Common myeloid progenitor, CD34-positive (primary cell): ENCODE data around the gene COL15A1.
A peak's percentile ranks its signal among the peaks of the same experiment; 100 is the strongest.

Experiments used
- CTCF ChIA-PET: fragments of 350-600 bp; sonication (Branson Sonifier 250); formaldehyde crosslinking; loops from one replicate; lab custom pipeline; 2021; ENCODE audit warnings: antibody characterized with exemption; lab: Charles Lee
- POLR2A ChIA-PET: fragments of 350-600 bp; sonication (Branson Sonifier 250); formaldehyde crosslinking; loops from one replicate; lab custom pipeline; 2021; ENCODE audit warnings: antibody characterized with exemption; lab: Charles Lee
- DNase-seq, 3 donors: peaks; one replicate each; pipeline versions ENCODE4 v3.0.0 to v3.0.0-alpha.2; 2013
- H3K27ac ChIP-seq, 2 experiments: 1 replicate in 1 of 2; 2 replicates in 1 of 2; pipeline ENCODE4 v1.7.0; 2013; ENCODE audit warnings: inconsistent platforms in 2 of 2, low read length in 2 of 2, mild to moderate bottlenecking in 2 of 2, low read depth in 1 of 2, moderate library complexity in 1 of 2; ENCODE audit not compliant: severe bottlenecking in 2 of 2, insufficient read depth in 1 of 2, poor library complexity in 1 of 2
- H3K27me3 ChIP-seq, 5 experiments: replicated peaks in 2 of 5; 1 replicate in 3 of 5; 2 replicates in 2 of 5; pipeline versions ENCODE4 v1.6.1 to v1.7.0; 2013; ENCODE audit warnings: low read length in 4 of 5, mild to moderate bottlenecking in 2 of 5, moderate library complexity in 2 of 5, inconsistent platforms in 1 of 5; ENCODE audit not compliant: insufficient read depth in 5 of 5, control insufficient read depth in 4 of 5
- H3K36me3 ChIP-seq, 4 experiments: 1 replicate in 2 of 4; 2 replicates in 2 of 4; pipeline versions ENCODE4 v1.6.1 to v1.7.0; 2013; ENCODE audit warnings: low read length in 3 of 4, control low read depth in 1 of 4, mild to moderate bottlenecking in 1 of 4; ENCODE audit not compliant: control insufficient read depth in 4 of 4, insufficient read depth in 4 of 4
- H3K4me1 ChIP-seq, 4 experiments: 1 replicate in 3 of 4; 2 replicates in 1 of 4; pipeline versions ENCODE4 v1.6.1 to v1.7.1; 2013; ENCODE audit warnings: low read length in 3 of 4, mild to moderate bottlenecking in 3 of 4, control low read depth in 1 of 4, inconsistent platforms in 1 of 4, moderate library complexity in 1 of 4; ENCODE audit not compliant: control insufficient read depth in 4 of 4, insufficient read depth in 4 of 4; ENCODE audit errors: control extremely low read depth in 1 of 4
- H3K4me3 ChIP-seq, 7 experiments: 1 replicate in 4 of 7; 2 replicates in 3 of 7; pipeline versions ENCODE4 v1.5.1 to v1.7.0; 2013; ENCODE audit warnings: mild to moderate bottlenecking in 7 of 7, low read length in 6 of 7, moderate library complexity in 6 of 7, inconsistent platforms in 2 of 7, low read depth in 2 of 7, control low read depth in 1 of 7; ENCODE audit not compliant: insufficient read depth in 4 of 7, control insufficient read depth in 1 of 7; ENCODE audit errors: extremely low read depth in 1 of 7
- H3K9me3 ChIP-seq, 5 experiments: 1 replicate in 4 of 5; 2 replicates in 1 of 5; pipeline versions ENCODE4 v1.6.1 to v1.7.1; 2013; ENCODE audit warnings: low read length in 4 of 5, mild to moderate bottlenecking in 2 of 5, inconsistent platforms in 1 of 5, low read depth in 1 of 5, moderate library complexity in 1 of 5; ENCODE audit not compliant: control insufficient read depth in 4 of 5, insufficient read depth in 2 of 5; ENCODE audit errors: control extremely low read depth in 1 of 5
- WGBS: methylation state at CpG from one replicate; pipeline ENCODE4 v1.1.5; 2013; ENCODE audit not compliant: insufficient coverage; 5-methylcytosine and 5-hydroxymethylcytosine counted together

COL15A1 gene

DNA sequence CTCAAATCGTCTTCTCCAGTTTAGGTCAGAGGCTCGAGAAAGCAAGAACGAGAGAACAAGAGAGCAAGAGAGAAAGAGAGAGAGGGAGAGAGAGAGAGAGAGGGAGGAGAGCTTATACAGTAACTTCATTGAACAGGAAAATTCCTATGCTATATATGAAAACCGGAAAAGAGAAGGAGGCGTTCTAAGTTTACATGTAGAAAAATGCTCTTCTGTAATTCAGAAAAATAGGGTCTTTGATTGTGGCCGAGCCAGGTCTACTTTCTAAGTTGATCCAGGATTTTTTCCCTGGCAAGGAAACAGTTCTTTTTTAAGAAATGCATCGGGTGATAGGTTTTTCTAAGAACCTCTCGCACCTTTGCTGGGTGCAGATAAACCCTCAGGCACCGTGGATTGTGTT lies 29.5 kb downstream of the COL15A1 start:
- H3K9me3 ChIP-seq, result no peaks in the 10 kb centered on the region
- WGBS, result 92% methylated on average over 9 of the region's 9 CpGs
- no peak overlapping the region for H3K27ac ChIP-seq
- H3K36me3 ChIP-seq, result no peaks in the 10 kb centered on the region
- CTCF ChIA-PET, result interaction anchor here (0.9 to 7.7 kb wide), 6 partner anchors 8 to 657 kb away, joined by 3 to 77 read pairs (median 12); no protein-coding TSS in a partner anchor
- H3K4me3 ChIP-seq, result no peak overlapping the region
- peaks cover 0 to 9% (median 5%) of the 10 kb centered on the region in 4 experiments for H3K4me1 ChIP-seq
- H3K27me3 ChIP-seq, result peaks cover 0 to 14% (median 0%) of the 10 kb centered on the region in 5 experiments
- POLR2A ChIA-PET, result no interaction called here
- DNase-seq, result no peak

GRCh38 chr9:98973576-98973975 lies 29.9 kb downstream of the COL15A1 start:
- ChIA-PET POLR2A (no interaction called here), CTCF (interaction anchor here (0.6 to 7.7 kb wide), 10 partner anchors 9 to 658 kb away, joined by 3 to 77 read pairs (median 5); no protein-coding TSS in a partner anchor)
- no peak for DNase-seq
- Histone ChIP-seq H3K27me3 (peaks cover 0 to 14% (median 0%) of the 10 kb centered on the region in 5 experiments), H3K4me1 (peaks cover 0 to 9% (median 5%) of the 10 kb centered on the region in 4 experiments), H3K4me3 (no peak overlapping the region), H3K9me3 (no peaks in the 10 kb centered on the region), H3K27ac (no peak overlapping the region), H3K36me3 (no peaks in the 10 kb centered on the region)
- 91% methylated on average over 6 of the region's 6 CpGs for WGBS

GRCh38 chr9:98974106-98974505 lies 30.4 kb downstream of the COL15A1 start:
- CTCF ChIA-PET, result interaction anchor here (0.6 to 7.7 kb wide), 12 partner anchors 9 to 658 kb away, joined by 3 to 77 read pairs (median 4); no protein-coding TSS in a partner anchor
- 84% methylated on average over 6 of the region's 6 CpGs for WGBS
- Histone ChIP-seq H3K9me3 (no peaks in the 10 kb centered on the region), H3K4me1 (peaks cover 0 to 9% (median 5%) of the 10 kb centered on the region in 4 experiments), H3K27ac (no peak overlapping the region), H3K4me3 (no peak overlapping the region), H3K27me3 (peaks cover 0 to 14% (median 0%) of the 10 kb centered on the region in 5 experiments), H3K36me3 (no peaks in the 10 kb centered on the region)
- POLR2A ChIA-PET, result no interaction called here
- DNase-seq, result no peak

DNA sequence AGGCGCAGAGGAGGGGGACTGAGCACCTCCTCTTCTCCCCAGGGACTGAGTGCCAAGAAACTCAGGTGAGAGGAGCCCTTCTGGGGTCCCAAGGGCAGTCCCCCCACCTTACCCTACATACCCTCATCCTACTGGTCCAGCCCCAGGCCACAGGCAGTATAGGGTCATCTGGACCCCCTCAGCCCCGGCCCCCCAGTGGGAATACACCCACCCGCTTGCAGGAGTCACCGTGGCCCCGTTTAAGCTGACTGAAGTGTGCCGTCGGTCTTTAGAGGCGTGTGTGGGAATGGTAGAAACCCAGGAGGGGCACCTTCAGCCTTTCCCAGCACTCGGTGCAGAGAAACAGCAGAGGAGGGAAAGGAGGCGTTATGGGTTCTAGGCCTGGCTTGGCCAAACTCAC lies 30.8 kb downstream of the COL15A1 start:
- H3K27me3 ChIP-seq, result peaks cover 0 to 14% (median 0%) of the 10 kb centered on the region in 5 experiments
- H3K36me3 ChIP-seq, result no peaks in the 10 kb centered on the region
- H3K9me3 ChIP-seq, result no peaks in the 10 kb centered on the region
- peak overlapping the region in 1 of 7 experiments; percentile 43 for H3K4me3 ChIP-seq
- WGBS, result 70% methylated on average over 8 of the region's 10 CpGs
- POLR2A ChIA-PET, result no interaction called here
- H3K27ac ChIP-seq, result no peak overlapping the region
- H3K4me1 ChIP-seq, result peaks cover 0 to 9% (median 5%) of the 10 kb centered on the region in 4 experiments
- CTCF ChIA-PET, result interaction anchor here (0.7 to 7.7 kb wide), 11 partner anchors 10 to 165 kb away, joined by 3 to 77 read pairs (median 4); no protein-coding TSS in a partner anchor
- DNase-seq, result no peak

- POLR2A ChIA-PET, result no interaction called here
- WGBS, result 14% methylated on average over 30 of the region's 33 CpGs
These were observed 31.4 kb downstream of the COL15A1 start for GRCh38 chr9:98974994-98975712.

DNA sequence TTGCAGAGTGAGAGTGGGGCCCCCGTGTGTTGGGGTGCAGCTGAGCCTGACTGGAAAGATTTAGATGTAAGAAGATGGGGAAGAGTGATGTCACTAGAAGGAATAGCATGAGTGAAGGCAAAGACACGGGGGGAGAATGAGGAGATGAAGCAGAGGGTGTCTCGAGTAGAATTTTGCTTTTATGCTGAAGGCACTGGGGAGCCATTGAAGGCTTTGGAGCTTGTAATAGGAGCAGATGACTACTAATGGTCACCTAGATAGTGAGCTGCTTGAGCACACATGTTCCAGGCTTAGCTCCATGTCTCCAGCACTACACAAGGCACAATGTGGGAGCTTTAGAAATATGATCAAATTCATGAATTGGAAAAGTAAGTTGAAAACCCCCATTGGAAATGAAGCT lies 32.1 kb downstream of the COL15A1 start:
- 100% methylated on average over 3 of the region's 3 CpGs for WGBS
- Histone ChIP-seq H3K9me3 (no peaks in the 10 kb centered on the region), H3K27me3 (peaks cover 0 to 14% (median 0%) of the 10 kb centered on the region in 5 experiments), H3K4me3 (no peak overlapping the region), H3K36me3 (no peaks in the 10 kb centered on the region), H3K27ac (no peak overlapping the region), H3K4me1 (peaks cover 0 to 9% (median 5%) of the 10 kb centered on the region in 4 experiments)
- no peak for DNase-seq
- ChIA-PET CTCF (interaction anchor here (0.7 to 7.7 kb wide), 14 partner anchors 8 to 256 kb away, joined by 3 to 77 read pairs (median 3); no protein-coding TSS in a partner anchor), POLR2A (no interaction called here)

More at GRCh38 chr9:98974994-98975712, 31.4 kb downstream of the COL15A1 start:
- H3K9me3 ChIP-seq, result no peaks in the 10 kb centered on the region
- DNase-seq, result peak; percentile 66 to 78 (median 71)
- no peak overlapping the region for H3K27ac ChIP-seq
- H3K4me1 ChIP-seq, result peaks cover 0 to 9% (median 5%) of the 10 kb centered on the region in 4 experiments
- CTCF ChIA-PET, result interaction anchor here (0.6 to 7.7 kb wide), 13 partner anchors 9 to 257 kb away, joined by 3 to 77 read pairs (median 4); no protein-coding TSS in a partner anchor
- H3K36me3 ChIP-seq, result no peaks in the 10 kb centered on the region
- H3K4me3 ChIP-seq, result peak overlapping the region in 2 of 7 experiments; percentile 43 to 62
- H3K27me3 ChIP-seq, result peaks cover 0 to 14% (median 0%) of the 10 kb centered on the region in 5 experiments
